ENCODE results near the gene S100PBP. TPM values are rescaled to one million over a fixed set of nuclear protein-coding genes. Genes with fewer than 3 reads are reported as not detected.

S100PBP gene
- polyA plus RNA-seq, 3 donors = 6.6 to 17.4 (median 7.1) TPM

DNA sequence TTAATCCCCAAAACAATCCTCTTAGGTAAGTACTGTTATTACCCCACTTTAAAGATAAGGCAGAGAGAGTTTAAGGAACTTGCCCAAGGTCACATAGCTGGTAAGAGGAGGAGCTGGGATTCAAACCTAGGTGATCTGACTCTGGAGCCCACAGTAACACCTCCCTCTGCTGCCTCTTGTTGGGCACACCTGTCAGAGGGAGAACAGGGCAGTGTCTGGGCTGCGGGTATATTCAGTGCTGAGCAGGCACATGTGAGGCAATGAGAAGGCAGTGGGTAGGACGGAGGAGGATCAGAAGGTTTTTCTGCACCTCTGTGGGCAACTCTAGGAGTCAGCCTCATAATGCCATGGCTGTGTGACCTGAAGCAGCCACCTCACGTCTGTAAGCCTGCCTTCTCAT, 70.7 kb downstream of the S100PBP start:
- Histone ChIP-seq H4K20me1 (ENCODE audit: insufficient read depth, low read length) (no peaks in the 10 kb centered on the region), H3K79me2 (ENCODE audit: insufficient read depth, low read length) (no peaks in the 10 kb centered on the region), H3K4me1 (ENCODE audit: control insufficient read depth in 1 of 2, insufficient read depth in 2 of 2, low read length in 2 of 2) (peaks cover 1 to 3% of the 10 kb centered on the region in 2 donors), H3K9ac (ENCODE audit: insufficient read depth, low read length, poor library complexity, severe bottlenecking) (no peak overlapping the region), H3K4me3 (replicated peaks in 1 of 3; ENCODE audit: low read depth in 2 of 3, low read length in 3 of 3) (no peak overlapping the region), H3K27ac (ENCODE audit: low read depth in 1 of 2, low read length in 2 of 2) (no peak overlapping the region), H2AFZ (ENCODE audit: insufficient read depth, low read depth, low read length, poor library complexity, severe bottlenecking) (no peak overlapping the region), H3K27me3 (ENCODE audit: control insufficient read depth in 2 of 2, insufficient read depth in 2 of 2, low read length in 2 of 2) (peaks cover 21 to 84% of the 10 kb centered on the region in 2 donors), H3K9me3 (replicated peaks in 1 of 2; ENCODE audit: control insufficient read depth in 1 of 2, insufficient read depth in 1 of 2, low read length in 2 of 2) (peaks cover 4 to 13% of the 10 kb centered on the region in 2 donors), H3K4me2 (replicated peaks; ENCODE audit: extremely low read depth, low read length, poor library complexity, severe bottlenecking) (no peak overlapping the region), H3K36me3 (replicated peaks in 1 of 2; ENCODE audit: control insufficient read depth in 1 of 2, insufficient read depth in 2 of 2, low read length in 2 of 2) (no peaks in the 10 kb centered on the region)
- Mint-ChIP-seq H3K4me3 (no peak overlapping the region), H3K9me3 (peaks cover 4 to 20% (median 11%) of the 10 kb centered on the region in 7 donors), H3K27me3 (ENCODE audit: low read depth in 3 of 3) (peaks cover 74 to 87% (median 78%) of the 10 kb centered on the region in 3 donors), H3K27ac (no peak overlapping the region), H3K4me1 (peaks cover 7% of the 10 kb centered on the region), H3K36me3 (peaks cover 0 to 7% of the 10 kb centered on the region in 2 donors)
- WGBS (ENCODE audit: insufficient coverage) = no CpG with 5 or more reads among the region's 3 CpGs
- no peak for DNase-seq
- intact Hi-C loops (cut with micrococcal nuclease) = no loop called here
- TF ChIP-seq, protein P1, sequence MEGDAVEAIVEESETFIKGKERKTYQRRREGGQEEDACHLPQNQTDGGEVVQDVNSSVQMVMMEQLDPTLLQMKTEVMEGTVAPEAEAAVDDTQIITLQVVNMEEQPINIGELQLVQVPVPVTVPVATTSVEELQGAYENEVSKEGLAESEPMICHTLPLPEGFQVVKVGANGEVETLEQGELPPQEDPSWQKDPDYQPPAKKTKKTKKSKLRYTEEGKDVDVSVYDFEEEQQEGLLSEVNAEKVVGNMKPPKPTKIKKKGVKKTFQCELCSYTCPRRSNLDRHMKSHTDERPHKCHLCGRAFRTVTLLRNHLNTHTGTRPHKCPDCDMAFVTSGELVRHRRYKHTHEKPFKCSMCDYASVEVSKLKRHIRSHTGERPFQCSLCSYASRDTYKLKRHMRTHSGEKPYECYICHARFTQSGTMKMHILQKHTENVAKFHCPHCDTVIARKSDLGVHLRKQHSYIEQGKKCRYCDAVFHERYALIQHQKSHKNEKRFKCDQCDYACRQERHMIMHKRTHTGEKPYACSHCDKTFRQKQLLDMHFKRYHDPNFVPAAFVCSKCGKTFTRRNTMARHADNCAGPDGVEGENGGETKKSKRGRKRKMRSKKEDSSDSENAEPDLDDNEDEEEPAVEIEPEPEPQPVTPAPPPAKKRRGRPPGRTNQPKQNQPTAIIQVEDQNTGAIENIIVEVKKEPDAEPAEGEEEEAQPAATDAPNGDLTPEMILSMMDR (IDR thresholded peaks at IDR 0.05) = no peak

DNA sequence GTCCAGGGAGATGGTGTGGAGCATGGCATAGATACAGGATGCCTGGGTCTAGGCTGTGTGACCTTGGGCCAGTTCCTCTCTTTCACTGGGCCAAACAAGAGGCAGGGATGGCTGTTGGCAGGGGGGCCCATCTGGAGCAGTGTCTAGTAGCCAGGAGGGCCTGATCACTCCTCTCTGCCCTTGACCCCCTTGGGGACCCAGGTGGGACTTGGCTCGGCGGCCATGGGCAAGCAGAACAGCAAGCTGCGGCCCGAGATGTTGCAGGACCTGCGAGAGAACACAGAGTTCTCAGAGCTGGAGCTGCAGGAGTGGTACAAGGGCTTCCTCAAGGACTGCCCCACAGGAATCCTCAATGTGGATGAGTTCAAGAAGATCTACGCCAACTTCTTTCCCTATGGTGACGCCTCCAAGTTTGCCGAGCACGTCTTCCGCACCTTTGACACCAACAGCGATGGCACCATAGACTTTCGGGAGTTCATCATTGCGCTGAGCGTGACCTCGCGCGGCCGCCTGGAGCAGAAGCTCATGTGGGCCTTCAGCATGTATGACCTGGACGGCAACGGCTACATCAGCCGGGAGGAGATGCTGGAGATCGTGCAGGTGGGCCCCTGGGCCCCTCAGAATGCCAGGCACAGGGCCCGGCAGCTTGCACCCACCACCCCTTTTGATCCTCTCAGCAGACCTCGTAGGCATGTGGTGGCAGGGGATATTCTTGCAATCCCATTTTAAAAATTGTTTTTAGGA, 71.4 kb downstream of the S100PBP start:
- Histone ChIP-seq H3K9ac (ENCODE audit: insufficient read depth, low read length, poor library complexity, severe bottlenecking) (no peak overlapping the region), H3K4me3 (replicated peaks in 1 of 3; ENCODE audit: low read depth in 2 of 3, low read length in 3 of 3) (no peak overlapping the region), H3K79me2 (ENCODE audit: insufficient read depth, low read length) (no peaks in the 10 kb centered on the region), H3K9me3 (replicated peaks in 1 of 2; ENCODE audit: control insufficient read depth in 1 of 2, insufficient read depth in 1 of 2, low read length in 2 of 2) (peaks cover 4 to 13% of the 10 kb centered on the region in 2 donors), H3K27me3 (ENCODE audit: control insufficient read depth in 2 of 2, insufficient read depth in 2 of 2, low read length in 2 of 2) (peaks cover 28 to 84% of the 10 kb centered on the region in 2 donors), H3K36me3 (replicated peaks in 1 of 2; ENCODE audit: control insufficient read depth in 1 of 2, insufficient read depth in 2 of 2, low read length in 2 of 2) (no peaks in the 10 kb centered on the region), H4K20me1 (ENCODE audit: insufficient read depth, low read length) (no peaks in the 10 kb centered on the region), H3K4me1 (ENCODE audit: control insufficient read depth in 1 of 2, insufficient read depth in 2 of 2, low read length in 2 of 2) (peaks cover 4 to 10% of the 10 kb centered on the region in 2 donors), H3K27ac (ENCODE audit: low read depth in 1 of 2, low read length in 2 of 2) (no peak overlapping the region), H3K4me2 (replicated peaks; ENCODE audit: extremely low read depth, low read length, poor library complexity, severe bottlenecking) (no peak overlapping the region), H2AFZ (ENCODE audit: insufficient read depth, low read depth, low read length, poor library complexity, severe bottlenecking) (no peak overlapping the region)
- intact Hi-C loops (cut with micrococcal nuclease) = no loop called here
- peaks cover 0 to 7% of the 10 kb centered on the region in 2 donors for H3K36me3 Mint-ChIP-seq
- peaks cover 14% of the 10 kb centered on the region for H3K4me1 Mint-ChIP-seq
- TF ChIP-seq, protein P1 (IDR thresholded peaks at IDR 0.05) = no peak
- no peak overlapping the region for H3K27ac Mint-ChIP-seq
- DNase-seq = no peak
- peaks cover 77 to 87% (median 79%) of the 10 kb centered on the region in 3 donors for H3K27me3 Mint-ChIP-seq (ENCODE audit: low read depth in 3 of 3)
- WGBS (ENCODE audit: insufficient coverage) = 95% methylated on average over 22 of the region's 24 CpGs
- peak overlapping the region in 1 of 2 donors; percentile 8 for H3K4me3 Mint-ChIP-seq
- H3K9me3 Mint-ChIP-seq = peaks cover 4 to 23% (median 13%) of the 10 kb centered on the region in 7 donors
